HG03159 (cell line): ENCODE data around the gene LRRC59.
A peak's percentile ranks its signal among the peaks of the same experiment; 100 is the strongest.
"Not testable (repeated sequence)": the region's sequence is repeated elsewhere in the genome, so short reads cannot be mapped to it uniquely, and the experiment has no call there.

ENCODE experiments used
- ATAC-seq: cut with Tn5 transposase; IDR thresholded peaks from one replicate; pipeline ENCODE4 v1.9.1; 2021; ENCODE audit warnings: mild to moderate bottlenecking, moderate library complexity; ENCODE audit not compliant: unreplicated experiment

The LRRC59 gene

DNA sequence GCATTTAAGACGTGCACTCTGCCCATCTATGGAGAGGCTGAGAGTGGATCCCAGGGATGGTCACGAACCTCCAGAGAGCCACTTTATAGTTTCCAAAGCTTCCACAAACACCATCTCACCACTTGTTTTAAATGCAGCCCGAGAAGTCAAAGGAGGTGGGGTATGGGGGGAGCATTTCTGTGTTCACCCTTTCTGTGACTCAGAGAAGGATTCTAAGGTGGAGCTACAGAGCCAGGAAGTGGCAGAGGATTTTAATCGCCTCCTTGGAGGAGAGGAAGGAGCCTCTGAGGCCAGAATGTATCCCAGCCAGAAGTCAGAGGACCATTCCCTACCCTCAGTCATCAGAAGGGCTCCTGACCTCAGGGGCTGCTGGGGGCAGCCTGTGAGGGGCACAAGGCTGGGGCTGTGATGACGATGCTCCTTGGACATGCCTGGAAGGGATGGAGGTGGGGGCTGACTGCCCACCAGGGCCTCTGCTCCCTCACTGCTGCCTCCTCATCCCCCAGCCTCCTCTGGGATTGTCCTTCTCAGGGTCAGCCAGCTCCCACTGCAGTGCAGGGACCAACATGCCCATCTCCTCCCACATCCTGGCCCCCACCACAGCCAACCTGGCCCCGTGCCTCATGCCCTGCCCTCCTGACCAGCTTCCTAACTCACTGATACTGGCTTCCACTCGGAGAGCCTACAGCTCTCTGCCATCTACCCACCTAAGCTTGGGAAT is 48.6 kb downstream of the LRRC59 start:
- no peak for ATAC-seq

DNA sequence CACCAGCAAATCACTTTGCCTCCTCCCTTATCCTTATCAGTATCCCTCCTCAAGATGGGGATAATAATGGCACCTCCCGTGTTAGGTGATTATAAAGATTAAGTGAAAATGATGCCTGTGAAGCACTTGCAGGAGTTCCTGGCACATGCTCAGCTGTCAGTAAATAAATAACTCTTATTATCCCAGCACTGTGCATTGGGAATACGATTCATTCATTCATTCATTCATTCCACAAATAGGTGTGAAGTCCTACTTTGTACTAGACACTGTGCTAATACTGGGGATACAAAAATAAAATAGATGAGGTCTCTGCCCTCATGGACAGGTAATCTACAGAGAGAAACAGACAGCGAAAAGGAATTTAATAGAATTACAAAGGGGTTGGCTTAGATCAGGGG is 49.4 kb downstream of the LRRC59 start:
- no peak for ATAC-seq

DNA sequence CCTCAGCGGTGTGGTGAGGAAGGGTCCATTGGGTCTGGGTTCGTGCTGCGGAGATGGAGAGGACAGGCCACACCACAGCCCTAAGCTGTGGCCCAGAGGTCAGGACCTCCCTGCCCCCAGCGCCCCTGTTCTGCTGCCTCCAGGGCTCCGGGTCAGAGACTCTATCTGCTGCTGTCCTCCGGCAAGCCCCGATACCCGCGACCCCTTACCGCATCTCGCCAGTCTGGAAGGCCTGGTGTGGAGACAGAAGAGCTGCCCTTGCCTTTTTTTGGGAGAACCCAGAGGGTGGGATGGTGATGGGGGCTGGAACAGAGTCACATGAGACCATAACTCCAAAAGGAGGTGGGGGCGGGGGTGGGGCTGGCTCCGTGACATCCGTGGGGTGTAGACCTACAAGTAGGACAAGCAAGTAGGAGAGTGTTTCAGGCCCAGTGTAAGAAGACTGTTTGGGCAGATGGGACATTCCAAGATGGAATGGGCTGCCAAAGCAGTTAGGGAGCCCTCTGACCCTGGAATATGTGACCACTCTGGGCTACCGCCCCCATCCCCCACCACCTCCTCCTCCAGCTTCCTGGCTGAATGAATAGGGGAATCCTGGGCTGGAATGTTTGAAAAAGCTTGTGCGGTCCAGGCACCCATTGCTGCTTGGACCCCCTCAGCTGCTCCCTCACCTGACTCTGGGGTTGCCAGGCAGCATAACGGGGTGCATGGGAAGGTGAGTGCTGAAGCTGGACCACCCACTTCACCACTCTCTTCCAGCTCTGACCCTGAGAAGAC is 50.0 kb downstream of the LRRC59 start:
- ATAC-seq = no peak

DNA sequence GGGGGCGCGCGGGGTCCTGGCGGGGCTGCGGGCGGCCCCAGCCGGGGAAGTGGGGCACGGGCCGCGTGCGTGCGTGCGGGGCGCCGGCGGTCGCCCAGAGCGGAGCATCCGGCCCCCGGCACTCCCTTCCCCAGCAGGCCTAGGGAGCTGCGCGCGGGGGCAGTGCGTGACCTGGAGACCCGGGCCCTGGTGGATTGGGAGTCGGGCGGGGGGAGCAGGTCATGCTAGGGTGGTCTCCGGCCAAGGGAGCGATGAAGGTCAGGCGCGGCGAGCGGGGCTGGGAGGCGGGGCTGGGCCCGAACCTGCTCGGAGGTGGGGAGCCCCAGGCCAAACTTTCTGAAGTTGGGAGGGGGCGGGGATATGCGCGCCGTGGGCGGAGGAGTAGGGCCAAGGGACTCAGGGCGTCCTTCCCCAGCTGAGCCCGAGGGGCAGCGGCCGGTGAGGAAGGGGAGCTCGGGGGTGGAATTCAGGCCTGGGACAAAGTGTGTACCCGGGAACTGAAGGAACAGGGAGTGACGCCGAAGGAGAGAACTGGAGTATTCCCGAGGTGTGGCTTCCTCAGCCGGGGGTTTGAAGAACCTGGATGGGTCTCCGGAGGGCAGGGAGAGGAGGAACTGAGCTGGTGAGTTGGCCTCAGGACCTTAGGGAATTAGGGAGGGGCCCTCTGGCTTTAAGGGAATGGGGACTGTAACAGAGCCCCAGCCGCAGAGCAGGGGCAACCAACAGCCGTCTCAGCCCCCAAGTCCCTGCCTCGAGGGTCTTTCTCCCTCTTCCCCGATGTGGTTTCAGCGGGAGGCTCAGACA is 50.8 kb downstream of the LRRC59 start:
- ATAC-seq = peak; percentile 65

DNA sequence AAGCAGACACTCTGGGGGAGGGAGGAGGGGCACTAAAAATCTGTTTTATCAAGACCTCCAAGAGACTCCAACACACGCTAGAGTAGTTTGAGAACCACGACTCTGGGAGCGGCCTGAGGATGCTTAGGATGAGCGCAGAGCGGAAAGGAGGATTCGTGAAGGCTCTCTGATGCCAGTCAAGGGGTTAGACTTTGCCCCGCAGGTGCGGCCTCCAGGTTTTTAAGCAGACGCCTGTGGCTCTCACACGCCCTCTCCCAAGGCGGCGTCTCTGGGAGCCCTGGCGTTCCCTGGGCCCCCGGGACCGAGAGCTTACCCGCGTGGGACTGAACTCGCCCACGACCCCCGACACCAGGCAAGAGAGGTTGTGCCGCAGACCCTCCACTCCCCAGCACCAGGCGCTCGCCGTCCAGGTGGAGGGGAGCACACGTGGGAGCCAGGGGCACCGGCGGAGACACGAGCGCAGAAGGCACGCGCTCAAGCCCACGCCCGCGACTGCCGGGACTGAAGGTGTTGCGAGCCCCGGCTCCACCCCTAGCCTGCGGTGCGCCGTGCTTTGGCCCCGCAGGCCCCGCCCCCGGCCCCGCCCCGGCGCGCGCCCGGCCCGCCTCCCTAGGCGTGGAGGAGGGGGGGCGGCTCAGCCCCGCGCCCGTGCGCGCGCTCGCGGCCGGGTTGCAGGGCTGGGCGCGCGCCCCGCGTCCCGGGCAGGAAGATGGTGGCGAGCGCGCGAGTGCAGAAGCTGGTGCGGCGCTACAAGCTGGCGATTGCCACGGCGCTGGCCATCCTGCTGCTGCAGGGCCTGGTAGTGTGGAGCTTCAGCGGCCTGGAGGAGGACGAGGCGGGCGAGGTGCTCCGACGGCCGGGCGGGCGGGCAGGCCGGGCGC is 51.7 kb downstream of the LRRC59 start, which contains the start of gene XYLT2:
Gene XYLT2, plus strand, starts transcription at position 695 of the 881 bp plus-strand sequence. Its CDS starts 15 bp downstream, at position 710.
- peak; percentile 79 for ATAC-seq

DNA sequence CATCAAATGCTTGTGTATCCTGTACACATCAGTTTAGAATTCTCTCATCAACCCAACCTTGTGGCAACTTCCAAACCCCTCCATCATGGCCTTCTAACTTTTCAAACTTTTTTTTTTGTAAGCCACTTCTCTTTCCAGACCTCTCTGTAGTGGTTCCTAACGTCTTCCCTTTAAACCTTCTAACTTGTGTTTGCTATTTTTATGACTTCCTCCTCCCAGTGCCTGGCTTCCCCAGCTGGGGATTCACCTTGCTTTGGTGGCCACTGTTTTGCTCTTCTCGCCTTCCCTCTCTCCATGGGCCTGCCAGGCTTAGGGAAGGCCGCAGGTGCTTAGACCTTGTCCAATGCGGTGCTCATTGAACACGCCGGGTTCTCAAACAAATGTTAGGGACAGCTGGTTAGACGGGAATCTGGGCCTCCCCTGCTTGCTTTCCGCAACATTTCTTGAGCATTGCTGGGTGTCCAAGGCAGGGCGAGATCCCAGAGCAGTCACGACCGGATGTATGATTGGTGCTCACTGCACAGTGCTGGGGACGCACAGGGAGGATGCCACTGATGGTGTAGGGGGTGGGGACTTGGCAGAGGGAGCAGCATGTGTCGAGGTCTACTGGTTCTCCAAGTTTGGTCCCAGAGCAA is 52.5 kb downstream of the LRRC59 start:
- no peak for ATAC-seq

DNA sequence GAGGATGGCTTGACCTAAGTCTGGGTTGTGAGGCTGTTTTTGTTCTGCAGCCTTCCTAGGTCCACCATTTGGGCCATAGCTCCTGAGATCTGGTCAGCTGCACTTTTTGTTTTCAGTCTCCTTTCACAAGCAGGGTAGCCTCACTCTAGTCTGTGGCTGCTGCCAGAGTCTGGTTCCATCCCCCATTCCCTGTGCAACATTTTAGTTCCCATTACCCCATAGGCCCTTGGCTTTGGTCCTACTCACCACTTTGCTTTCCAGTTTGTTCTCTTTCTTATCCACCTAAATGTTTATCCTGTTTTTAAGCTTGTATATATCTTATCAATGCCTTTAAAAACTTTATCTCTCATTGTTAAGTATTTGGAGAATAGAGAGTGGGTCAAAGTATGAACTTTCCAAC is 57.9 kb downstream of the LRRC59 start:
- no peak for ATAC-seq

DNA sequence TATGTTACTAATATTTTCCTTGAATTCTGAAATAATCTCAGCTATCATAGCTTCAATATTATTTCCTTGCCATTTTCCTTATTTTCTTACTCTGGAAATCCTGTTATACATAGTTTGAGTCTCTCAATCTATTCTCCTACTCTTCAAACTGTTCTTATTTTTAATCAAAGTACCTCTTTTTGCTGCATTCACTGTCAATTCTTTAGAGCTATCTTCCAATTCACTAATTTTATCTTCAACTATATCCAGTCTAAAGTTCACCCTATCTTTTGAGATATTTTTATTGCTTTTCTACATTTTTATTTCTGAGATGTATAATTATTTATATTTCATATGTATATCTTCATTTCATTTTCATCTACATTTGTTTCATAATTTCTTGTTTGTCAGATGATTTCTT is 58.7 kb downstream of the LRRC59 start:
- no peak for ATAC-seq

DNA sequence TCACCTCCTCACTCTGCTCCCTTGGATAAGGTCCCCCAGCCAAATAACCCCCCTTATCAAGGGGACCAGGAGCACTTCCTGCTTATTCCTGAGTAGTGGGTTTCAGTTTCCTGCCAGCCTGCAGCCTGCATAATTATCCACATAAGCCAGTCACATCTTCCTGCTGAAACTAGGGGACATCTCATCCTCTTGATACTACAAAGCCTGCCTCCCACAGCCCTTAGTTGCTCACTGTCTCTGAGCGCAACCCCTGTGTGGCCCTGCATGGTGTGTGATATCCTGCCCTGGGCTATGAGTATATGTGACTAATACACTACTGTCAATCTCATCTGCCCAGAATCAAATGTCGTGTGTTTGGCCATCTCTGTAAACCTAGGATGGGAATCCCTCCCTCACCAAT is 59.4 kb downstream of the LRRC59 start:
- ATAC-seq = no peak

DNA sequence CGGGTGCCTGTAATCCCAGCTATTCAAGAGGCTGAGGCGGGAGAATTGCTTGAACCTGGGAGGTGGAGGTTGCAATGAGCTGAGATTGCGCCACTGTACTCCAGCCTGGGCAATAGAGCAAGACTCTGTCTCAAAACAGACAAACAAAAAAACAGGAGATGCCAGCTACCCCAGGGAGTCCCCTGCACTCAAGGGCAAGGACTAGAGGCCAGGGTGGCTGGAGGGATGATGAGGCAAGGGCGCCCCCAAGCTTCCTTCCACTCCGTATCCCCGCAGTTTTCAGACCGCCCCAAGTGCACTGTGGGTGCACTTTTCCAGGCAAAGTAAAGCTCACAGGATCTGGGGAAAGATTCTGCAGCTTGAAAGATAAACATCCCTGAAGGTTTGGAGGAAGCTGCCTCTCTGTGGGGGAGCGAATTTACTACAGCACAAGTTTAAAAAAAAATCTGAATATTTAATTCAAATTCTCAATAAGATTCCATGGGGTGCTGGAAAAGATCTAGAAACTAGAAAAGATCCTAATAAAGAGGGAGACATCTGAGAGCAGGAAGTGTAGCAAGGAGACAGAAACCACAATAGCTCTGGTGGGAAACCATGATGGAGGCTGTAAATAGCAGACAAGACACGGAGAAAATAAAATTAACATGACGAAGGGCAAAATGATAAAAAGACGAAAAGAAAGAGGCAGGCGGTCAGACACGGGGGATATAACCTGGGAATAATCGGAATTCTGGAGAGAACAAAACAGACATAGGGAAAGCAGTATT is 63.8 kb downstream of the LRRC59 start:
- not testable (repeated sequence) for ATAC-seq

DNA sequence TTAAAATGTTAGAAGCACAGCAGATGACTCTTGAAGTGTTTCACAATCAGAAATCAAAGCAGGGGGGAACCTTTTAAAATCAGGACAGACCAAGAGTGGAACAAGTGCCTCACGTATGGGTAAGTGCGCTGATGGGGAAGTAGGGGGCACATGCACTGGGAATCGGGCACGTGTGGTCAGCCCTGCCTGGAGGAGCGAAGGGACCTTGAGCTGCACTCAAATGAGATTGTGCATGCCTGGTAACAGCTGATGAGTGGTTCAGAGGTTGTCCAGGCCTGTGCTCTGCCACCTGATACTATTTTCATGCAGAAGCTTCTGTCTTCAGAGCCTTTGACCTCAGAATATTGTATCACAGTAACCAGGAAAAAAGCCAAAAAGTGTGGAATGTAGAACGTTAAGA is 65.1 kb downstream of the LRRC59 start:
- ATAC-seq = no peak
